Gastroesophageal sphincter (tissue), 3 donors: Measurements from ENCODE around the gene ZNF554.

Experiments
- POLR2A ChIP-seq, 2 donors: fragments of 450-650 bp; IDR thresholded peaks; one replicate each; pipeline ENCODE4 v1.6.1; 2017; ENCODE audit warnings: antibody characterized with exemption in 2 of 2, mild to moderate bottlenecking in 2 of 2, moderate library complexity in 1 of 2
- POLR2AphosphoS5 ChIP-seq: sonication (generic); formaldehyde crosslinking; IDR thresholded peaks from one replicate; pipeline ENCODE4 v1.6.1; 2017; ENCODE audit warnings: antibody characterized with exemption
- TF ChIP-seq, protein P1 (sequence below), 4 experiments: fragments of 200-600 bp in 2 of 4; fragments of 450-650 bp in 2 of 4; sonication (generic) in 1 of 4; IDR thresholded peaks; one replicate each; pipeline ENCODE4 v1.5.1; 2017 to 2019; ENCODE audit warnings: antibody characterized with exemption in 4 of 4, mild to moderate bottlenecking in 2 of 4, moderate library complexity in 2 of 4

DNA sequence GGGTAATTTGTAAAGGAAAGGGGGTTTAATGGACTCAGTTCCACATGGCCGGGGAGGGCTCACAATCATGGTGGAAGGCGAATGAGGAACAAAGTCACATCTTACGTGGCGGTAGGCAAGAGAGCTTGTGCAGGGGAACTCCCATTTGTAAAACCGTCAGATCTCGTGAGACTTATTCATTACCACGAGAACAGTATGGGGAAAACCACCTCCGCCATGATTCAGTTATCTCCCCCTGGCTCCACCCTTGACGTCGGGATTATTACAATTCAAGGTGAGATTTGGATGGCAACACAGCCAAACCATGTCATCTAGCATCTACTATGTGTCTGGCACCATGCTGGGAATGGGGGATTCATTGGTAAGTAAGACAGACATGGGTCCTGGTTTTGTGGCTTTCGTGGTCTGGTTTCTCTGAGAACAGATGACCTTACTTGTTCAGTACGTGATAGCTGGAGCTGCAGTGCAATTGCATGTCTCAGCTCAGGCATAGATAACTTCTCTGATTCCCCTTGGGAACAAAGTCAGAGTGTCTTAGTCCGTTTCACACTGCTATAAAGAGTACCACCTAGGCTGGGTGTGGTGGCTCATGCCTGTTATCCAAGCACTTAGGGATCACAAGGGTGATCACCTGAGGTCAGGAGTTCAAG, 8.3 kb downstream of the ZNF554 start:
- TF ChIP-seq, protein P1, sequence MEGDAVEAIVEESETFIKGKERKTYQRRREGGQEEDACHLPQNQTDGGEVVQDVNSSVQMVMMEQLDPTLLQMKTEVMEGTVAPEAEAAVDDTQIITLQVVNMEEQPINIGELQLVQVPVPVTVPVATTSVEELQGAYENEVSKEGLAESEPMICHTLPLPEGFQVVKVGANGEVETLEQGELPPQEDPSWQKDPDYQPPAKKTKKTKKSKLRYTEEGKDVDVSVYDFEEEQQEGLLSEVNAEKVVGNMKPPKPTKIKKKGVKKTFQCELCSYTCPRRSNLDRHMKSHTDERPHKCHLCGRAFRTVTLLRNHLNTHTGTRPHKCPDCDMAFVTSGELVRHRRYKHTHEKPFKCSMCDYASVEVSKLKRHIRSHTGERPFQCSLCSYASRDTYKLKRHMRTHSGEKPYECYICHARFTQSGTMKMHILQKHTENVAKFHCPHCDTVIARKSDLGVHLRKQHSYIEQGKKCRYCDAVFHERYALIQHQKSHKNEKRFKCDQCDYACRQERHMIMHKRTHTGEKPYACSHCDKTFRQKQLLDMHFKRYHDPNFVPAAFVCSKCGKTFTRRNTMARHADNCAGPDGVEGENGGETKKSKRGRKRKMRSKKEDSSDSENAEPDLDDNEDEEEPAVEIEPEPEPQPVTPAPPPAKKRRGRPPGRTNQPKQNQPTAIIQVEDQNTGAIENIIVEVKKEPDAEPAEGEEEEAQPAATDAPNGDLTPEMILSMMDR (IDR thresholded peaks at IDR 0.05), result no peak
- no peak for TF ChIP-seq POLR2AphosphoS5
- no peak for TF ChIP-seq POLR2A (IDR thresholded peaks at IDR 0.05)
